Measurements from ENCODE around the gene RELCH.

DNA sequence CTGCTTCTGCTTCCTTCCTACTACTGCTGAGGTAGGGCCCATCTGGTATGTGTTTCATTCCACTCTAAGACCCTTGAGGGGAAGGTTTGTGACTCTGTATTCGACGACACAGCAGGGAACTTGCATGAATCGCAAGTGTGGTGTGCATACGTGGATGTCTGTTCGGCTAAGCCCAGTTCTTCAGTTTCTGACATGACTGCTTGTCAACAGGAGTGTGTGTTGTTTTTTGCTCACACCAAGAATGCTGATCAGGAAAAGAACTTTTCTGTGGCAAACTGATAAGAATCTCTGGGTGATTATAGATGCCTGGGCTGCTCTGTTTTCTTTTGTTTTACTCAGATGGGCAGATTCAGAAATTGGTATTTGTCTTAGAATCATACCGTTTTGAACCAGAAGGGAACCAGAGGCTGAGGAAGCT lies 160.0 kb downstream of the RELCH start:
- TF ChIP-seq, protein P1, sequence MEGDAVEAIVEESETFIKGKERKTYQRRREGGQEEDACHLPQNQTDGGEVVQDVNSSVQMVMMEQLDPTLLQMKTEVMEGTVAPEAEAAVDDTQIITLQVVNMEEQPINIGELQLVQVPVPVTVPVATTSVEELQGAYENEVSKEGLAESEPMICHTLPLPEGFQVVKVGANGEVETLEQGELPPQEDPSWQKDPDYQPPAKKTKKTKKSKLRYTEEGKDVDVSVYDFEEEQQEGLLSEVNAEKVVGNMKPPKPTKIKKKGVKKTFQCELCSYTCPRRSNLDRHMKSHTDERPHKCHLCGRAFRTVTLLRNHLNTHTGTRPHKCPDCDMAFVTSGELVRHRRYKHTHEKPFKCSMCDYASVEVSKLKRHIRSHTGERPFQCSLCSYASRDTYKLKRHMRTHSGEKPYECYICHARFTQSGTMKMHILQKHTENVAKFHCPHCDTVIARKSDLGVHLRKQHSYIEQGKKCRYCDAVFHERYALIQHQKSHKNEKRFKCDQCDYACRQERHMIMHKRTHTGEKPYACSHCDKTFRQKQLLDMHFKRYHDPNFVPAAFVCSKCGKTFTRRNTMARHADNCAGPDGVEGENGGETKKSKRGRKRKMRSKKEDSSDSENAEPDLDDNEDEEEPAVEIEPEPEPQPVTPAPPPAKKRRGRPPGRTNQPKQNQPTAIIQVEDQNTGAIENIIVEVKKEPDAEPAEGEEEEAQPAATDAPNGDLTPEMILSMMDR (IDR thresholded peaks at IDR 0.05) = no peak
- TF ChIP-seq ZFX (IDR thresholded peaks at IDR 0.05; ENCODE audit: borderline replicate concordance) = no peak

Measured in 22Rv1 (cell line).